Astrocyte of the cerebellum (primary cell): ENCODE measurements around the gene KIAA1671.

Experiments
- DNase-seq: peaks from one replicate; pipeline ENCODE4 v3.0.0-alpha.2; 2011; ENCODE audit warnings: low read depth
- H3K4me3 ChIP-seq: 2 replicates; pipeline ENCODE4 v1.5.1; 2011; ENCODE audit warnings: mild to moderate bottlenecking, low read depth, low read length, moderate library complexity
- CTCF ChIP-seq: IDR thresholded peaks from 2 replicates; pipeline ENCODE4 v1.5.1; 2012; ENCODE audit warnings: low read length, low read depth, moderate library complexity, mild to moderate bottlenecking; ENCODE audit errors: missing control alignments
- in situ Hi-C: cut with HindIII; loops from 2 replicates; pipeline ENCODE4 v1.10.0; 2017; ENCODE audit warnings: low sequenced_read_pairs

Gene KIAA1671

GRCh38 chr22:25082096-25082495 lies 129.6 kb downstream of the KIAA1671 start:
- in situ Hi-C loops = no loop called here
- TF ChIP-seq CTCF = no peak
- DNase-seq = no peak
- H3K4me3 ChIP-seq = no peak overlapping the region

- H3K4me3 ChIP-seq = no peak overlapping the region
- no peak for DNase-seq
- TF ChIP-seq CTCF = no peak
- in situ Hi-C loops = no loop called here
These were observed 130.7 kb downstream of the KIAA1671 start for GRCh38 chr22:25083056-25083806.

- no peak for TF ChIP-seq CTCF
- DNase-seq = no peak
- no peak overlapping the region for H3K4me3 ChIP-seq
- in situ Hi-C loops = no loop called here
These were observed 131.3 kb downstream of the KIAA1671 start for GRCh38 chr22:25083807-25084200.

GRCh38 chr22:25084405-25085107 lies 132.0 kb downstream of the KIAA1671 start:
- TF ChIP-seq CTCF = no peak
- in situ Hi-C loops = no loop called here
- no peak overlapping the region for H3K4me3 ChIP-seq
- no peak for DNase-seq

GRCh38 chr22:25085156-25085555 lies 132.6 kb downstream of the KIAA1671 start:
- no peak for TF ChIP-seq CTCF
- in situ Hi-C loops = no loop called here
- DNase-seq = no peak
- no peak overlapping the region for H3K4me3 ChIP-seq

GRCh38 chr22:25085930-25086901 lies 133.7 kb downstream of the KIAA1671 start:
- no peak for DNase-seq
- TF ChIP-seq CTCF = no peak
- no peak overlapping the region for H3K4me3 ChIP-seq
- in situ Hi-C loops = no loop called here
